Fibroblast of the aortic adventitia (primary cell): ENCODE results near the gene GJA9. TPM values are rescaled to one million over a fixed set of nuclear protein-coding genes. Genes with fewer than 3 reads are reported as not detected.

Experiments used
- DNase-seq: peaks from one replicate; pipeline ENCODE4 v3.0.0-alpha.2; 2010; ENCODE audit warnings: low read depth
- H3K4me3 ChIP-seq: 2 replicates; pipeline ENCODE4 v1.5.1; 2011; ENCODE audit warnings: low read depth, mild to moderate bottlenecking, control low read depth, low read length, moderate library complexity
- CTCF ChIP-seq: IDR thresholded peaks from 2 replicates; pipeline ENCODE4 v1.5.1; 2011; ENCODE audit warnings: mild to moderate bottlenecking, low read length, control low read depth, inconsistent platforms; ENCODE audit not compliant: insufficient read depth
- total RNA-seq: library from RNA; depleted of rRNA; stranded (reverse); fragments of >200 nt; gene quantifications from 2 replicates; pipeline ENCODE4 v1.2.3, GENCODE V29; 2012; ENCODE audit warnings: low replicate concordance

GJA9 gene
- total RNA-seq, 1 donor: 0.09 TPM

- no peak for TF ChIP-seq CTCF
- no peak for DNase-seq
- H3K4me3 ChIP-seq: no peak overlapping the region
These were observed 18.2 kb upstream of the GJA9 start for GRCh38 chr1:38899560-38899959.

GRCh38 chr1:38898653-38899230 lies 17.4 kb upstream of the GJA9 start:
- no peak for DNase-seq
- TF ChIP-seq CTCF: no peak
- H3K4me3 ChIP-seq: no peak overlapping the region

- no peak for TF ChIP-seq CTCF
- DNase-seq: no peak
- no peak overlapping the region for H3K4me3 ChIP-seq
These were observed 14.8 kb upstream of the GJA9 start for GRCh38 chr1:38896169-38896568.

- TF ChIP-seq CTCF: no peak
- no peak overlapping the region for H3K4me3 ChIP-seq
- no peak for DNase-seq
These were observed 11.6 kb upstream of the GJA9 start for GRCh38 chr1:38892976-38893375.

GRCh38 chr1:38891753-38892152 lies 10.4 kb upstream of the GJA9 start:
- no peak for TF ChIP-seq CTCF
- no peak for DNase-seq
- no peak overlapping the region for H3K4me3 ChIP-seq

- DNase-seq: no peak
- TF ChIP-seq CTCF: no peak
- no peak overlapping the region for H3K4me3 ChIP-seq
These were observed 8.2 kb upstream of the GJA9 start for GRCh38 chr1:38889589-38889988.
